Neural crest cell (in vitro differentiated cells): ENCODE measurements around the gene ATXN2L. TPM values are rescaled to one million over a fixed set of nuclear protein-coding genes. Genes with fewer than 3 reads are reported as not detected.

ENCODE experiments used
- DNase-seq: peaks from one replicate; pipeline ENCODE4 v3.0.0; 2021; ENCODE audit warnings: low read depth, mixed read lengths, low spot score
- H3K27ac Mint-ChIP-seq: one replicate; pipeline ENCODE4 v1.8.0; 2021; ENCODE audit warnings: mild to moderate bottlenecking, mixed read lengths; ENCODE audit not compliant: unreplicated experiment
- H3K27me3 Mint-ChIP-seq: 2 replicates; pipeline ENCODE4 v1.8.0; 2021; ENCODE audit warnings: low read depth, mild to moderate bottlenecking, mixed read lengths
- H3K36me3 Mint-ChIP-seq: 2 replicates; pipeline ENCODE4 v1.8.0; 2021; ENCODE audit warnings: low read depth, mild to moderate bottlenecking, mixed read lengths
- H3K4me1 Mint-ChIP-seq: 2 replicates; pipeline ENCODE4 v1.8.0; 2021; ENCODE audit warnings: mixed read lengths
- H3K4me3 Mint-ChIP-seq: one replicate; pipeline ENCODE4 v1.8.0; 2021; ENCODE audit warnings: mild to moderate bottlenecking, mixed read lengths
- H3K9me3 Mint-ChIP-seq: 2 replicates; pipeline ENCODE4 v1.8.0; 2021; ENCODE audit warnings: mixed read lengths
- CTCF ChIP-seq: fragments of 200-600 bp; sonication (generic); conservative IDR thresholded peaks from 2 replicates; pipeline ENCODE4 v1.5.0; 2021; ENCODE audit warnings: antibody characterized with exemption, mild to moderate bottlenecking
- total RNA-seq: library from RNA; stranded (reverse); gene quantifications from 2 replicates; pipeline ENCODE4 v1.2.1, GENCODE V29; 2021

ATXN2L gene
- total RNA-seq, 1 donor from 2014 or later: 272 TPM

- Mint-ChIP-seq H3K4me1 (peaks cover 31% of the 10 kb centered on the region), H3K9me3 (no peaks in the 10 kb centered on the region), H3K27me3 (peaks cover 4% of the 10 kb centered on the region), H3K36me3 (peaks cover 20% of the 10 kb centered on the region), H3K4me3 (peak overlapping the region; percentile 98), H3K27ac (no peak overlapping the region)
- no peak for DNase-seq
- no peak for TF ChIP-seq CTCF
Observed at GRCh38 chr16:28842696-28843095, 19.9 kb downstream of the ATXN2L start.

GRCh38 chr16:28843766-28844165 is 21.0 kb downstream of the ATXN2L start:
- Mint-ChIP-seq H3K4me3 (peak overlapping the region; percentile 98), H3K9me3 (no peaks in the 10 kb centered on the region), H3K4me1 (peaks cover 31% of the 10 kb centered on the region), H3K27me3 (peaks cover 4% of the 10 kb centered on the region), H3K36me3 (peaks cover 14% of the 10 kb centered on the region), H3K27ac (no peak overlapping the region)
- no peak for TF ChIP-seq CTCF
- DNase-seq: no peak

DNA sequence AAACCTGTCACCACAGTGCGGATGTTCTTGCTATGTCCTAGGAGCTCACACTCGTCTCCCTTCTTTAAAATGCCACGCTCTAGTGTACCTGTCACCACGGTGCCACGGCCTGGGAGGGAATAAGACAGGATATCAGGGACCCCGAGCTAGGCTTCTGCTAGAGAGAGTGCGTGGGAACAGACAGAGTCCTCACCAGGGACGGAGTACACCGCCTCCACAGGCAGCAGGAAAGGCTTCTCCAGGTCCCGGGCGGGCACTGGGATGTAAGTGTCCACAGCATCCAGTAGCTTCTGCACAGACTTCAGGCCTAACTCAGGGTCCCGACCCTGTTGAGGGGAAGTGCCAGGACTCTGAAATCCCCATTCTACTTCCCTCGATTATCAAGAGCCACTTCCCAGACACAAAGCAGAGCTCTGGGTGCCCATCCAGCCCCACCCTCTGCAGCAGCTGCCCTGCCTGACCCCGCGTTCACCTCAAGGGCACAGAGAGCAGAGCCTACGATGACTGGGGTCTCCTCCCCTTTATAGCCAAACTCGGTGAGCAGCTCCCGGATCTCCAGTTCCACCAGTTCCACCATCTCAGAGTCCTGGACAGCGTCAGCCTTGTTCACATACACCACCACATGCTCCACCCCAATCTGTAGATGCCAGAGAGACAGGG is 21.6 kb downstream of the ATXN2L start:
- peaks cover 4% of the 10 kb centered on the region for H3K27me3 Mint-ChIP-seq

GRCh38 chr16:28845293-28845692 is 22.5 kb downstream of the ATXN2L start:
- Mint-ChIP-seq H3K36me3 (peaks cover 9% of the 10 kb centered on the region), H3K4me3 (peak overlapping the region; percentile 98), H3K4me1 (peaks cover 31% of the 10 kb centered on the region), H3K27me3 (peaks cover 4% of the 10 kb centered on the region), H3K27ac (peak overlapping the region; percentile 93), H3K9me3 (no peaks in the 10 kb centered on the region)
- DNase-seq: no peak
- TF ChIP-seq CTCF: no peak

More for the DNA sequence above, 21.6 kb downstream of the ATXN2L start:
- Mint-ChIP-seq H3K27ac (no peak overlapping the region), H3K4me3 (peak overlapping the region; percentile 98), H3K36me3 (peaks cover 12% of the 10 kb centered on the region), H3K9me3 (no peaks in the 10 kb centered on the region), H3K4me1 (peaks cover 31% of the 10 kb centered on the region)
- no peak for DNase-seq
- TF ChIP-seq CTCF: no peak

DNA sequence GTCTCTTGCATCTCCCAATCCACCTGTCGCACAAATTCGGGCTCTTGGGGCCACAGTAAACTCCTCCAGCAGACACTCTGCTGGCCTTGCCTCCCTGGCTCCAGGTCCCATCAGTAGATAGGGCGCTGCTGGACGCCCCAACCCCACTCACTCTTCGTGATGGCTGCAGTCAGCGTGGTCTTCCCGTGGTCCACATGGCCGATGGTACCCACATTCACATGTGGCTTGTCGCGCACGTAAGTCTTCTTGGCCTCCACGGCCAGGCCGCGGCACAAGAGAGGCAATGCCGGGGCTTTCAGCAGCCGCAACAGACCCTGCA is 22.9 kb downstream of the ATXN2L start:
- no peaks in the 10 kb centered on the region for H3K9me3 Mint-ChIP-seq
- peaks cover 4% of the 10 kb centered on the region for H3K27me3 Mint-ChIP-seq
- H3K36me3 Mint-ChIP-seq: peaks cover 9% of the 10 kb centered on the region
- peak overlapping the region; percentile 98 for H3K4me3 Mint-ChIP-seq
- no peak for TF ChIP-seq CTCF
- H3K4me1 Mint-ChIP-seq: peaks cover 31% of the 10 kb centered on the region
- H3K27ac Mint-ChIP-seq: peak overlapping the region; percentile 93
- no peak for DNase-seq
